Calu3 (cell line): ENCODE data around the gene GRIK3. TPM values are rescaled to one million over a fixed set of nuclear protein-coding genes. Genes with fewer than 3 reads are reported as not detected.
"Not testable (repeated sequence)": the region's sequence is repeated elsewhere in the genome, so short reads cannot be mapped to it uniquely, and the experiment has no call there.

Experiments used
- BruUV-seq: library from RNA; stranded (reverse); fragments of 400-500 nt; replicated peaks from 2 replicates; lab custom pipeline; 2021; lab: Mats Ljungman, UMichigan
- CTCF ChIA-PET: fragments of 300-600 bp; sonication (Branson Sonifier 250); formaldehyde crosslinking; loops from one replicate; lab custom pipeline; 2022; ENCODE audit warnings: antibody characterized with exemption; lab: Charles Lee
- DNase-seq: peaks from one replicate; pipeline ENCODE4 v3.0.0; 2022
- H3K27ac Mint-ChIP-seq: one replicate; pipeline ENCODE4 v1.8.0; 2022; ENCODE audit warnings: mixed read lengths; ENCODE audit not compliant: unreplicated experiment
- H3K27me3 Mint-ChIP-seq: one replicate; pipeline ENCODE4 v1.8.0; 2022; ENCODE audit warnings: mixed read lengths; ENCODE audit not compliant: unreplicated experiment
- H3K36me3 Mint-ChIP-seq: one replicate; pipeline ENCODE4 v1.8.0; 2022; ENCODE audit warnings: mild to moderate bottlenecking, moderate library complexity, mixed read lengths; ENCODE audit not compliant: insufficient read depth, unreplicated experiment
- H3K4me1 Mint-ChIP-seq: one replicate; pipeline ENCODE4 v1.8.0; 2022; ENCODE audit warnings: mild to moderate bottlenecking, low read depth, mixed read lengths; ENCODE audit not compliant: unreplicated experiment
- H3K4me3 Mint-ChIP-seq: one replicate; pipeline ENCODE4 v1.8.0; 2022; ENCODE audit warnings: mild to moderate bottlenecking, low read depth, moderate library complexity, mixed read lengths; ENCODE audit not compliant: unreplicated experiment
- H3K9me3 Mint-ChIP-seq: one replicate; pipeline ENCODE4 v1.8.0; 2022; ENCODE audit warnings: low read depth, mixed read lengths; ENCODE audit not compliant: unreplicated experiment
- intact Hi-C: fragments of 100-400 bp; cut with micrococcal nuclease; formaldehyde crosslinking; loops from one replicate; pipeline ENCODE4 v1.10.0; 2022; ENCODE audit not compliant: unreplicated experiment
- total RNA-seq: library from RNA; stranded (reverse); gene quantifications from 2 replicates; pipeline ENCODE4 v1.2.3, GENCODE V29; 2022
- TF ChIP-seq, protein P1 (sequence below): fragments of 200-600 bp; IDR thresholded peaks from one replicate; pipeline ENCODE4 v1.8.0; 2022; ENCODE audit warnings: antibody characterized with exemption; ENCODE audit not compliant: unreplicated experiment

GRIK3 gene
- total RNA-seq, 1 experiment from 2014 or later: not detected

DNA sequence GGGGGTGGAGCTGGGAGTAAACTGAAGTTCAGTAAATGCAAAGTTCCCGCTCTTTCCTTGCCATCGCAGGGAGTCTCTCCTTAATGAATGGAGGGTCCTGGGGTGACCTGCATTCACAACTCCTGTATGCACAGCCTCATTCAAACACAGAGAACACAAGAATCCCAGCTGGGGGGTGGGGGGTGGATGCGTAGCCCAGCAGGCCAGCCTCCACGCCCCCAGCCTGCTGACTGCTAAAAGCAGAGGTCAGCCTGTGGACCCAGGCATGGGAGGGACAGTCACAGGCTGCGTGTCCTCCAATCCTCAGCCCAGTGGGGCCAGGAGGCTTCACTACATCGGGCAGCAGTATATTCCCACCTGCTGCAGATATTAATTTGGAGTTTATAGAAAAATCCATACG lies 263.1 kb downstream of the GRIK3 start:
- Mint-ChIP-seq H3K27me3 (peaks cover 75% of the 10 kb centered on the region), H3K4me1 (no peaks in the 10 kb centered on the region), H3K27ac (no peak overlapping the region)

DNA sequence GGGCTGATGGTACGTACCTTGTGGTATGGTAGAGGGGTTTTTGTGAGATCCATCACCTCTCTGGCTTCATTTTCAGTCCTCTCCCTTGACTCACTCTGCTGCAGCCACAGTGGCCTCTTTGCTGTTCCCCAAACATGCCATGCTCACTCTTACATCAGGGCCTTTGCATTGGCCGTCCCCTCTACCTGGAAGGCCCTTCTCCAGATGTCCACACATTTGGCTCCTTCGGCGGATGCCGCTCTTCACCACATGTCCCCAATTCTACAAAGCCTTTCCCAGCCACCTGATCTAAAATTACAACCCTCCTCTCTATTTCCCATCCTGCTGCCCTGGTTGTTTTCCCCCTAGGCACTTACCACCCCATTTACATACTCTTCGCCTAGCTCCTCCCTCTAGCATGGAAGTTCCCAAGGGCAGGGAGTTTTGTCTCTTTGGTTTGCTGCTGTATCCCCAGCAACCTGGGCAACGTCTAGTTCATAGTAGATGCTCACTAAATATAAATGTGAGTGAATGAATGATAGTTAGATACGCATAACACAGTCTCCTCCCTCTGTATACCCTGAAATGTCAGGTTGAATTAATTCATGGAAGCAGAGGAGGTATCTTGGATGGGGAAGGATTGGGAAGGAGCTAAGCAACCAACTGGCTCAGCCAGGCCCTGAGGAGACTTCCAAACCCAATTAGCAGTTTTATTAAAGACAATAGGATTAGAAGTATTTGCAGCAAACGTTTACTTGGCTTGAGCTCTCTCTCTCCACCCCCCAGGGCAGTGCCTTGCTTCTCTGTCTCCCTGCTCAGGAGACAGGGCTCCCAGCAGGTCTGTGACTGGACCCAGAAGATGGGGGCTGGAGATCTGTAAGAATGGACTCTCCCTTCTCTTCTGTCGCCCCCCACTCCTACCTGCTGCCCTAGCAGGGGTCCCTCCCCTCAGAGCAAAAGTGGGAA lies 264.2 kb downstream of the GRIK3 start:
- intact Hi-C loops: no loop called here
- BruUV-seq: no TSS peak
- CTCF ChIA-PET: no interaction called here
- Mint-ChIP-seq H3K36me3 (no peaks in the 10 kb centered on the region), H3K27me3 (peaks cover 73% of the 10 kb centered on the region), H3K27ac (no peak overlapping the region), H3K4me1 (no peaks in the 10 kb centered on the region), H3K4me3 (no peak overlapping the region), H3K9me3 (no peaks in the 10 kb centered on the region)
- no peak for DNase-seq
- TF ChIP-seq, protein P1, sequence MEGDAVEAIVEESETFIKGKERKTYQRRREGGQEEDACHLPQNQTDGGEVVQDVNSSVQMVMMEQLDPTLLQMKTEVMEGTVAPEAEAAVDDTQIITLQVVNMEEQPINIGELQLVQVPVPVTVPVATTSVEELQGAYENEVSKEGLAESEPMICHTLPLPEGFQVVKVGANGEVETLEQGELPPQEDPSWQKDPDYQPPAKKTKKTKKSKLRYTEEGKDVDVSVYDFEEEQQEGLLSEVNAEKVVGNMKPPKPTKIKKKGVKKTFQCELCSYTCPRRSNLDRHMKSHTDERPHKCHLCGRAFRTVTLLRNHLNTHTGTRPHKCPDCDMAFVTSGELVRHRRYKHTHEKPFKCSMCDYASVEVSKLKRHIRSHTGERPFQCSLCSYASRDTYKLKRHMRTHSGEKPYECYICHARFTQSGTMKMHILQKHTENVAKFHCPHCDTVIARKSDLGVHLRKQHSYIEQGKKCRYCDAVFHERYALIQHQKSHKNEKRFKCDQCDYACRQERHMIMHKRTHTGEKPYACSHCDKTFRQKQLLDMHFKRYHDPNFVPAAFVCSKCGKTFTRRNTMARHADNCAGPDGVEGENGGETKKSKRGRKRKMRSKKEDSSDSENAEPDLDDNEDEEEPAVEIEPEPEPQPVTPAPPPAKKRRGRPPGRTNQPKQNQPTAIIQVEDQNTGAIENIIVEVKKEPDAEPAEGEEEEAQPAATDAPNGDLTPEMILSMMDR: no peak

More for the DNA sequence above, 263.1 kb downstream of the GRIK3 start:
- Mint-ChIP-seq H3K36me3 (no peaks in the 10 kb centered on the region), H3K4me3 (no peak overlapping the region), H3K9me3 (no peaks in the 10 kb centered on the region)
- CTCF ChIA-PET: no interaction called here
- no peak for DNase-seq
- BruUV-seq: no TSS peak
- TF ChIP-seq, protein P1: no peak
- intact Hi-C loops: no loop called here

DNA sequence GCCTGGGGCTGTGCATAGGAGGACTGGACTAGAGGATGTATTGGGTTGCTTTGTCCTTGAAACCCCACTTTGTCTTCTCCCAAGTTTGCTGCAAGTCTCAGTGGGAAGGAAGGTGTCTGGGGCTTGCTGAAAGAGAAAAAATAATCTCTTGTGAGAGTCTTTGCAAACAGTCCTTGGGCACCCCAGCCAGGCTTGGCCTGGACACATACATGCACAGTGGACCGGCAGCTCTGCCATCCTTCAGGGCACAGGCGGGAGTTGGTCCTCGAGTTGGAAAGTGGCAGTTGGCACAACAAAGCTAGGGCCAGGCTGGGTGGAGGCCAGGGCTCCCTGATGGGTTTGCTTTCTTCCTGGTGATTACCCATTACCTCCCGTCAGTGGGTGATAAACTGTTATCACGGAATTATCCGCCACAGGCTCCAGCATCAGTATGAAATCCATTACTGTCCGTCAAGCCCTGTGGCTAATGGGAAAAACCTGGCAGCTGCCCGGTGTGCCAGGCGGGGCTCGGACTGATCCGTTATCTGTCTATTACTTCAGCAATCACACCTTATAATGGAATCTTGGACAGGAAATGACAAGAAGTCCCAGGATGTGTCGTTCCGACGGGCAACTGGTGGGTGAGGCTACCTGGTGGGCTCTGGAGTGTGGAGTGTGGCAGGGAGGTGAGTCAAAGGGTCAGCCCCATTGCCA lies 265.7 kb downstream of the GRIK3 start:
- CTCF ChIA-PET: no interaction called here
- Mint-ChIP-seq H3K27me3 (peaks cover 61% of the 10 kb centered on the region), H3K4me3 (no peak overlapping the region), H3K9me3 (no peaks in the 10 kb centered on the region), H3K36me3 (no peaks in the 10 kb centered on the region), H3K4me1 (no peaks in the 10 kb centered on the region), H3K27ac (no peak overlapping the region)
- TF ChIP-seq, protein P1: no peak
- intact Hi-C loops: no loop called here
- BruUV-seq: no TSS peak
- no peak for DNase-seq

DNA sequence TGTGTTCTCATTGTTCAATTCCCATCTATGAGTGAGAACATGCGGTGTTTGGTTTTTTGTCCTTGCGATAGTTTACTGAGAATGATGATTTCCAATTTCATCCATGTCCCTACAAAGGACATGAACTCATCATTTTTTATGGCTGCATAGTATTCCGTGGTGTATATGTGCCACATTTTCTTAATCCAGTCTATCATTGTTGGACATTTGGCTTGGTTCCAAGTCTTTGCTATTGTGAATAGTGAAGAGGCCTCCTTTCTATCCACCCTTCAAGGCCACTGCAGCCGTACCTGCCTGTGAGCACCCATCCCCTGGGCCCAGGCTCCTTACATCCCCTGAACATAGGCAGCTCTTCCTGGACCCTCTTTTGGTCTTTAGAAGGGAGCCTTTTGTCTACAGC lies 266.9 kb downstream of the GRIK3 start:
- H3K9me3 Mint-ChIP-seq, intact Hi-C loops, H3K36me3 Mint-ChIP-seq, H3K27ac Mint-ChIP-seq, H3K4me1 Mint-ChIP-seq, BruUV-seq, H3K4me3 Mint-ChIP-seq, DNase-seq, CTCF ChIA-PET: not testable (repeated sequence)
- peaks cover 53% of the 10 kb centered on the region for H3K27me3 Mint-ChIP-seq
